DMS 273 (cell line): Measurements from ENCODE around the gene NAGA.
A peak's percentile ranks its signal among the peaks of the same experiment; 100 is the strongest.
"Not testable (repeated sequence)": the region's sequence is repeated elsewhere in the genome, so short reads cannot be mapped to it uniquely, and the experiment has no call there.

Source experiments
- DNase-seq: peaks from one replicate; lab custom pipeline; 2025; ENCODE audit not compliant: unreplicated experiment; lab: John Stamatoyannopoulos, UW

Gene NAGA

GRCh38 chr22:42070517-42071422 is at the start of gene NAGA:
Gene NAGA (minus strand): TSS chr22:42070812. CDS start chr22:42070297, 515 bp downstream.
- DNase-seq, result peak; percentile 97

GRCh38 chr22:42116848-42117424 is 46.3 kb upstream of the NAGA start:
- peak; percentile 30 for DNase-seq

DNA sequence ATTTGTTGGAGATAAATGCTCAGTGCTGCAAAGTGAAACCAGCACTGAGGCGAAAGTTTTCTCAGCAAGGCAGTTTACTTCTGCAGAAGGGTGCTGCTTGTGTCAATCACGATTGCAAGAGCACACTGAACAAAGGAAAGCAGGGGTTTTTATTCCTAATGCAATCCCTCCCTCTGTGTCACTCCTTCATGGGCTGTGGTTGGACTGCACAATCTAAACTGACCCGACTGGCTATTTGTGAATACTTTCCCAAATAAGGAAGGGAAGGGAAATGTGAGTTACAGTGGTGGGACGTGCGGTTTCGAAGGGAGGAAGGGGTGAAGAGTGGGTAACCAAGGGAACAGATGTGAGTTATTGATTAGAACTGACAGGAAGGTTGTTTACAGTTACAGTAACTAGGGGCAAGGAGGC is 44.8 kb upstream of the NAGA start:
- not testable (repeated sequence) for DNase-seq

GRCh38 chr22:42114721-42115120 is 44.1 kb upstream of the NAGA start:
- peak; percentile 47 for DNase-seq

DNA sequence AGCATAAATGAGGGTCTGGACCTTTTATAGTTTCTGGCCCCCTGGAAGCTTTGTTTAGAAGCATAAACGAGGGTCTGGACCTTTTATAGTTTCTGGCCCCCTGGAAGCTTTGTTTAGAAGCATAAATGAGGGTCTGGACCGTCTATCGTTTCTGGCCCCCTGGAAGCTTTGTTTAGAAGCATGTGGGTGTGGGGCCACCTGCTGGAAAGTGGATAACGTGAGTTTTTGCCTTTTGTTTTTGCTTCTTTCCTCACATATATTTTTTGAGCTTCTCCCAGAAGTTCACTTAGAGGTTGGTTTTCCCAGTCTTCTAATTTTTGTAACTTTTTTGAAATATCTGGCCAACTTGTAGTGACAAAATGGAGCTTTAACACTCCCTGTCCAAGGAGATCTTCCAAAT is 42.2 kb upstream of the NAGA start:
- DNase-seq, result peak; percentile 25

DNA sequence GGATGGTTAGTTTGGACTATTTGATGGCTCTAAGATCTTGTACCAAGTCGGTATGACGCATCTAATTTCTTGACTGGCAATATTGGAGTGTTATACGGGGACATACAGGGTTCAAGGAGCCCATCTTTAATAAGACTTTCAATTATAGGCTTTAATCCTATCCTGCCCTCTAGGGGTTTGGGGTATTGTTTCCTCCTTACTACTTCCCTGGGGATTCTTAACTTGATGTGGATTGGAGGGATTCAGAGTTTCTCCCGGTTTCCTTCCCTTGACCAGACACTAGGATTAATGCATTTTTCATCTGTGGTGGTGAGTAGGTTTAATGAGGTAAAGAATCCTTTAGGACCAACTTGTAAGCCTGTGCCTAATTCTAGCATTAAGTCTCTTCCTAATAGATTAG is 41.2 kb upstream of the NAGA start:
- no peak for DNase-seq

- no peak for DNase-seq
Measured at GRCh38 chr22:42108848-42109247, 38.2 kb upstream of the NAGA start.

- DNase-seq, result not testable (repeated sequence)
Measured at GRCh38 chr22:42104332-42104860, 33.8 kb upstream of the NAGA start.

DNA sequence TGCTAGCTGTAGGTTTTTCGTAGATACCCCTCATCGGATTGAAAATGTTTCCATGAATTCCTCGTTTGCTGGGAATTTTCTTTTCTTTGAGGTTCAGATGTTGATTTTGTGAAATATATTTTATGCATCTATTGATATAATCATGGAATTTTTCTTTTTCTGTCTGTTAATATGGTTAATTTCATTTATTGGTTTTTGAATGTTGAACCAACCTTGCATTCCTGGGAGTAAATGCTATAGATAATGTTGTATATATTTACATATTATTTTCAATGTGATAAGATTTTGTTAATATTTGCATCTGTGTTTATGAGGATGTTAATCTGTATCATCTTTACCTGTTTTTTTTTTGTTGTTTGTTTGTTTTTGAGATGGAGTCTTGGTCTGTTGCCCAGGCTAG is 30.6 kb upstream of the NAGA start:
- no peak for DNase-seq

- DNase-seq, result no peak
Measured at GRCh38 chr22:42091455-42091782, 20.8 kb upstream of the NAGA start.

DNA sequence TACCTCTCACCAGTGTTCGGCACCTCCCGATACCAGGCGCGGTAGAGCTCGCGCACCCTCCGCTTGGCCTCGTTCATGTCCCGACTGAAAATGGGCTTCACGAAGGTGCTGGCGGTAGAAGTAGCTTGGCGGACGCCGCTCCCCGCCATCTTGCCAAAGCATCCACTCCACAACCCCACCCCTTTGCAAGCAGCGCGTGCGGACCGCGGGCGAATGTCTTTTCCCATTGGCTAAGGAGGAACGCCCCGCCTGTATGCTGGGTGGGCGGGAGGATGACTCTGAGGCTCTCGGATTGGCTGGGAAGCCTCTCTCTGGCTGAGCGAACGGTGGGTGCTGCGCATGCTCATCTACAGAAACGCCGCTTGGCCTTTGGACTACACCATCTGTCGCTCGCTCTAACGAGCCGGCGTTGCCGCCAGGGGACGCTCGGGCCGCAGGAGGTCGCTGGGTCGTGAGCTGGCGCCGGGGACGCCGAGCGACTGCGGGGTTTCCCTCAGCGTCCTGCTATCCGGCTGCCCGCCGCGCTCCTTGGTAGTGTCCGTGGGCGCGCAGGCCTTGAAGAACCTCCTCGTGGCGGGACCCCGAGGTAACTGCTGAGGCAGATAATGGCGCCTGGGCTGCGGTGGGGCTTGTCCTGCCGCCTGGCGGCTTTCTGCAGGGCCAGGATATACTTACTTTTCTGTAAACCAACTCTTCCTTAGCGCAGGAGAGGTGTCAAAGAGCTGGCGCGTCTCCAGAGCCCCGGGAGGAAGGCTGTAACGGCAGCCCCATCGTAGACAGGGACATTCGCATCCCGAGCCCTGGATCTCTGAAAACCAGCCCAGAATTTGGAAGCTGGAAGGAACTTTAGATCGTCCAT is 20.2 kb upstream of the NAGA start, which contains the start of gene NDUFA6:
TSS of gene NDUFA6 (minus strand) at position 177 of the 859 bp plus-strand sequence. CDS start at position 149, 28 bp downstream.
- peak; percentile 99 for DNase-seq

DNA sequence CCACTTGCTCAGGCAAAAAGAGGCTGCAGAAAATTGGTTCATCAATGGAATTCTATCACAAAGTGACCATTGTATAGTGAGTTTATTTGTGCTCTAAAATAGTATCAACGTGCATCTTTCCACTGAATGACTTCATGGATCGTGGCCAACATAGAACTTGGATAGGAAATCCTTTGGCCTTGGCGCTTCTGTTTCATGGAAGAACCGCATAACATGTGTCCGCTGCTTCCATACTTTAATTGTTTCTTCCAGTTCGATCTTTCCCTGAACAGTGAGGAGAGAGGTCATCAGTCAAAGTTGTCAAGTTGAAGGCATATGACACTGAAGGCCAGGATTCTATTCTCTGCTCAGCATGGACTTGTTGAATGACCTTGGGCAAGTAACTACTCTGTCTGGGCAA is 15.4 kb upstream of the NAGA start:
- DNase-seq, result peak; percentile 21

- no peak for DNase-seq
Measured at GRCh38 chr22:42084874-42085273, 14.3 kb upstream of the NAGA start.

DNA sequence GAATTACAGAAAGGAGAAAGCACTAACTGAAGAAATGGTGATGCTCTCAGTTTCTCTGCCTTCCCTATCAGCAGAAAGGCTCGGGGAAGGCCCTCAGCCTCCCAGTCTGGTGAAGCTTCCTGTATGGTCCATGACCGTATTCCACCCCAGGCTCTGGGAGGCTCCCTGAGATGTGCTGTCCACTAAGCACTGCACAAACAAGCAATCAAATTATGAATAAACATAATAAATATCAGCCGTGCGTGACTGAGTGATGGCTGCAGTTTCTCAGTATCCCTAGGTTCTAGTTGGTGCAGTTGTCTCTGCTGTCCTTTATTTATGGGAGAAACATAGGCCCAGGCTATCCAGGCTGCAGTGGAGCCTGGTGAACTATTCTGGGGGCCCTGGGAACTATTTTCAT is 12.5 kb upstream of the NAGA start:
- DNase-seq, result no peak

DNA sequence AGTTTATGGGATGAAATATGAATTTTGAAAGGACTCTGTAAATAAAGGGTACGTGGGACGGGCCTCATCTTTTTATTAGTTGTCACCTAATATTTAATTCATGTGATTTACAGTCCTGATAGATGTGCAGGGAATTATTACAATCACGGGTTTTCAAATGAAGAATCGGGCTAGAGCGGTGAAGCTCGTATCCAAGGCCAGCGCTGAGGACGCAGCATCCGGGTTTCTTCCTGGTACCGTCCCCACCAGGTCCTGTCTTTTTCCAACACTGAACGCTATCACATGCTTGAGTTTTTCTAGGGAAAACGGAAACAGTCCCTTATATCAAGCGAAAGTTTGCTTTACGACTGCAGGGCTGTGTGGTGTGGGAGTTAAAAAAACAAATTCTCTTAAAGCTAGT is 9.7 kb upstream of the NAGA start:
- DNase-seq, result peak; percentile 39

DNA sequence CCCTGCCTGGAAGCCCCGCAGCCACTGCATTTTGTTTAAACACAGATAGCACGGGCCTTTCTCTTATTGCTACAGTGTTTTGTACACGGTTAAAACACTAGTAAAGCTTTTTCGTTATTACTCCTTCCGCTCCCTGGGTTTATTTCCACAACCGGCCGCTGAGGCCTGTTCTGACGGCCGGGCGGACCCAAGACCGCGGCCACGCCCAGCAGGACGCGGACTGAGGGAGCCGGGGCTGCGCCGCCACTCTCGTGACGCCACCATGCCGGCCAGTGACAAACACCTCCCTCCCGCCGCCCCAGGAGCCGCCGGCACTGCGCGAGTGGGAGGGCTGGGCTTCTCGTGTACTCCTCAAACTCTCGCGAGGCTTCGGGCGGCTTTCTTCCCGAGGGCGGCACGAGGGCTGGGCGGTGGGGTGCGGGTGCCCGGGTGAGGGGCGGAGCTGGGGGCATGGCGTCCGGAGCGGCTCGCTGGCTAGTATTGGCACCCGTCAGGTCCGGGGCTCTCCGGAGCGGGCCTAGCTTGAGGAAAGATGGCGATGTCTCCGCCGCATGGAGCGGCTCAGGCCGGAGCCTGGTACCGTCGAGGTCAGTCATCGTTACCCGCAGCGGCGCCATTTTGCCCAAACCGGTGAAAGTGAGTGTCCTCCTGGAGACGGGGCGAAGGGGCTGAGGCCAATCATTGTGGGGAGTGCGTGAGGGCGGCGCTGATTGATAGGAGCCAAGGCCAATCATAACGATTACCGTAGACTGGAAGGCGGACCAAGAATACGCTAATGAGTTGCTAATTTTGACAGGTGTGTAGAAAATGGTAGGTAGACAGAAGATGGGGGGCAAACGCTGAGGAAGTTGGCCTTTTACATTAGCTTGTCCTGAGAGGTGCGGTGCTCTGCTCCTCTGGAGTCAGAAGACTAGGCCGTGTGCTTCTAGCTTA is 9.0 kb upstream of the NAGA start, which contains the start of gene SMDT1:
TSS of gene SMDT1 (plus strand) at position 382 of the 933 bp plus-strand sequence. CDS start at position 451, 69 bp downstream.
- peak; percentile 97 for DNase-seq

DNA sequence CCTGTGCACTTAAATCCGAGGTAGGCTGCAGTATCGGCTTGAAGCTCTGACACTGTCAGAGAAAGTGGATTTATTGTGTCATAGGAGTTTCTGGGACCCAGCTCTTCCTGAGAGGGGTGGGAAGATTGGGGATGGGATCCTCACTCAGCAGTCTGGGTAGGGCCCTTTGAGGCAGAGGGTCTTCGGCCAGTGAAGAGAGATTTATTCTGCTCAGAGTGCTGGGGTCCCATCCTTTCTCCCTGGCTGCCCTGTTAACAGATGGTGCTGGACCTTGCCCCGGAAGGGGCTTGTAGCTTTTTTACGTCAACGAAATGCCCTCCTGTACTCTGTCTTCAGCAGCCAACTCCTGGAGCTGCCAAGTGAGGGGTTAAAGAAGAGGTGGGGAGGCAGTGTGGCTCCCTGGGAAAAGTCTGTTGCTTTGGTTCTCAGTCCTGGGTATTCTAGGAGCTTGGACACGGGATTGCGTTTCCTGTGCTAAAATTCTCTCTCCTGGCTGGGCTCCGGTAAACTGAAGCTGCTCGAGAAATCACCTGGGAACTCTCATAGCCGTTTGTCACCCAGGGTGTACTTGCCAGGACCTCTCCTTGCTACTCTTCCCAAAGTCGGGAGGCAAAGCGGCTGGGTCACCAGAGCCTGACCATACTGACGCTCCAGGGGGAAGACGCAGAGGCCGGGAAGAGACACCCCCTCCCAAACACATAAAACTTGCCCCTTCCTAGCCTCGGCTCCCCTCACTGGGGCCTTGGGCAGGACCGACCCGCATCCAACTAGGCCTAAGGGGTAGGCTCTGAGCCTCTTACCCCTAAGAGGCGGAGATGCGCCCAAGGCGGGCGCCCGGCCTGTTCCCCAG is 8.1 kb upstream of the NAGA start:
- DNase-seq, result no peak

- no peak for DNase-seq
Measured at GRCh38 chr22:42077486-42078125, 7.0 kb upstream of the NAGA start.
